Esophagus muscularis mucosa (tissue), 3 donors: Measurements from ENCODE around the gene KLHL30.

Experiments
- POLR2A ChIP-seq: fragments of 450-650 bp; IDR thresholded peaks from one replicate; pipeline ENCODE4 v1.6.1; 2017; ENCODE audit warnings: antibody characterized with exemption, moderate library complexity, mild to moderate bottlenecking, low read depth
- TF ChIP-seq, protein P1 (sequence below), 3 experiments: fragments of 200-600 bp in 2 of 3; fragments of 450-650 bp in 1 of 3; sonication (generic) in 2 of 3; IDR thresholded peaks; one replicate each; pipeline ENCODE4 v1.5.1; 2017 to 2019; ENCODE audit warnings: antibody characterized with exemption in 3 of 3, mild to moderate bottlenecking in 2 of 3, moderate library complexity in 1 of 3

DNA sequence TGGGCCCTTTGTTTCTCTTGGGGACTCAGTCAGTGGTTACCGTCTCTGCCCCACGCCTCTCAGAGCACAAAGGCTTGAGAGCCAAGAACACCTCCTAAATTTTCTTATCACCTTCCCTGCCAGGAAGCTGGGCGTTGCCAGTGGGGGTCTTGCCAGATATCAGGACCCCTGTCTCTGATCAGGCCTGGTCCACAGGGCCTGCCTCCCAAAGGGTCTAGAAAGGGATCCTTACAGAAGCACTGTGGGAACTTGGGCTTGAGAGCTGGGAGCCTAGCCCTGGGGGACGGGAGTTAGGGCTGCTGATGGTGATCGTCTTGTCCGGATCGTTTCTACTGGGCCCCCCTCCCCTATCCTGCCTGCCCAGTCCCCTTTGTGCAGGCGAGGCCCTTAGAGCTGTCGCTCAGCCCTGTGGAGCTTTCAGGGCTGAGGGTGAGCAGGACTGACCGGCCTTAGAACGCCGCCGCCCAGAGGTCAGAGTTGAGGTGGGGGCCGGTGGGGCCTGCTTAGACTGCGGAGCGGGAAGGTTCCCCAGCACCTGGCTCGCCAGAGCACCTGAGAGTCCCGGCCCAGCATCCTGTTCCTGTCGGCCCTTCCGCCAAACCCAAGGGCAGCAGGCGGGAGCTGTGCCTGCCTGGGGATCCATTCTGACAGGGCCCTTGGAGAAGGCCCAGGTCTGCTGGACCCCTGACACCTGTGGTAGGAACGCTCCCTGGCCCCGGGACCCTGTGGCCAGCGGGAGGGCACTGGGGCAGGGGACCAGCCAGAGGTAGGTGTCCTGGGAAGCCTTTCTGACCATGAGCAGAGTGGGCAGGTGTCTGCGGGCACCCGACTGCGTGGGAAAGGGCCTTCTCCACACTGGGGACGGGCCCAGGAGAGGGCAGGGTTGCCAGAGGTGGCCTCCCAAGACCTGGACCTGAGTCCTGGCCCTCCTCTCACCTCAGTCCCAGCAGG lies 37.4 kb upstream of the KLHL30 start:
- TF ChIP-seq, protein P1, sequence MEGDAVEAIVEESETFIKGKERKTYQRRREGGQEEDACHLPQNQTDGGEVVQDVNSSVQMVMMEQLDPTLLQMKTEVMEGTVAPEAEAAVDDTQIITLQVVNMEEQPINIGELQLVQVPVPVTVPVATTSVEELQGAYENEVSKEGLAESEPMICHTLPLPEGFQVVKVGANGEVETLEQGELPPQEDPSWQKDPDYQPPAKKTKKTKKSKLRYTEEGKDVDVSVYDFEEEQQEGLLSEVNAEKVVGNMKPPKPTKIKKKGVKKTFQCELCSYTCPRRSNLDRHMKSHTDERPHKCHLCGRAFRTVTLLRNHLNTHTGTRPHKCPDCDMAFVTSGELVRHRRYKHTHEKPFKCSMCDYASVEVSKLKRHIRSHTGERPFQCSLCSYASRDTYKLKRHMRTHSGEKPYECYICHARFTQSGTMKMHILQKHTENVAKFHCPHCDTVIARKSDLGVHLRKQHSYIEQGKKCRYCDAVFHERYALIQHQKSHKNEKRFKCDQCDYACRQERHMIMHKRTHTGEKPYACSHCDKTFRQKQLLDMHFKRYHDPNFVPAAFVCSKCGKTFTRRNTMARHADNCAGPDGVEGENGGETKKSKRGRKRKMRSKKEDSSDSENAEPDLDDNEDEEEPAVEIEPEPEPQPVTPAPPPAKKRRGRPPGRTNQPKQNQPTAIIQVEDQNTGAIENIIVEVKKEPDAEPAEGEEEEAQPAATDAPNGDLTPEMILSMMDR (IDR thresholded peaks at IDR 0.05), result no peak
- TF ChIP-seq POLR2A, result no peak
